Measurements from ENCODE around the gene MCM5.
"Not testable (repeated sequence)": the region's sequence is repeated elsewhere in the genome, so short reads cannot be mapped to it uniquely, and the experiment has no call there.

Gene MCM5

DNA sequence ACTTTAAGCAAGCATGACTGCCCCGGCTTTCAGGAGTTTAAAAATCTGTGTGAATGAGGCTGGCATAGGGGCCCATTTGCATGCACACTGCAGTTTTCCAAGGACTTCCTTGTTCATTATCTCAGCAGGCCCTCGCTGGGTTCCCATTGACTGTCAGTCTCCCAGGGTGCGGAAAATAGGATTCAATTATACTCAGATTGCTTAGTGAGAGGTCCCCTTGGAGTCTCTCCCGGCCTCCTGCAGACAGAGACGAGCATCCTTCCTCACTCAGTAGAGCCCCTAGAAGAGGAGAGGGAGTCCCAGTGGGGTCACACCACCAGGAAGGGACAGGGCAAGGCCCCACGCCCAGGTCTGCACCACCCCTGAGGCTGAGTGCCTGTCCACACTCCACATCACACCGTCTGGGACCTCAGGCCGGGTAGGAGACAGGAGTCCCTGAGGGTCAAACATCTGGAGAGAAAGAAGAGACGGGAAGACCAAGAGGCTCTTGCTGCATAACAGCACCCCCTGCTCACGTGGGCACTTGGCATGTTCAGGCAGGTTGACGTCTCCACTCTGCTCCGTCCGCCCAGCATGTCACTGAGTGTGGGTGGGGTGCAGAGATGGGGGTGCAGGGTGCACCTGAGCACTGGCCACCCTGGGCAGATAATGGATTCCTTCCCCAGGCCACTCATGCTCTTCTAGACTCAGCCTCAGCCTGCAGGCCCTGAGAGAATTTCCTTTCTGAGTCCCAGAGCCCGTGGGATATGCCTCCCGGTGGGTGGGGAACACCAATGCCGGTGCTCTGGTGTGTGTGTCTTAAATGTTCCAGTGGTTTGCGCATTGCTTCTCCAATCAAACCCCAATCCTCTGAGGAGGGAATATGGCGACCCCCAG is 58.8 kb downstream of the MCM5 start:
- no peak overlapping the region for H4K8ac ChIP-seq (ENCODE audit: low read depth, low read length)
- H3K36me3 ChIP-seq (ENCODE audit: control insufficient read depth, insufficient read depth, low read length) = no peaks in the 10 kb centered on the region
- no peak overlapping the region for H3K4me2 ChIP-seq (ENCODE audit: low read length)
- no peak overlapping the region for H2BK120ac ChIP-seq (ENCODE audit: low read depth, low read length)
- no peaks in the 10 kb centered on the region for H3K4me1 ChIP-seq (ENCODE audit: control insufficient read depth, low read depth, low read length)
- H3K27me3 ChIP-seq (ENCODE audit: insufficient read depth, low read length, poor library complexity) = no peaks in the 10 kb centered on the region
- no peak overlapping the region for H3K56ac ChIP-seq (ENCODE audit: low read length)
- H3K79me2 ChIP-seq (ENCODE audit: control insufficient read depth, insufficient read depth, low read length) = no peaks in the 10 kb centered on the region
- no peak overlapping the region for H3K4ac ChIP-seq (ENCODE audit: low read depth, low read length)
- no peak overlapping the region for H2BK5ac ChIP-seq (ENCODE audit: low read length)
- no peak overlapping the region for H3K23ac ChIP-seq (ENCODE audit: low read length)
- WGBS (ENCODE audit: extremely low coverage, insufficient coverage, low lambda C conversion rate) = no CpG with 5 or more reads among the region's 18 CpGs
- H3K27ac ChIP-seq (ENCODE audit: low read depth, low read length) = no peak overlapping the region
- H4K5ac ChIP-seq (ENCODE audit: low read length) = no peak overlapping the region
- no peak overlapping the region for H3K18ac ChIP-seq (ENCODE audit: low read length)
- no peak for DNase-seq
- H3K4me3 ChIP-seq (ENCODE audit: low read length) = no peak overlapping the region
- H2AK5ac ChIP-seq (ENCODE audit: low read length) = no peak overlapping the region
- no peaks in the 10 kb centered on the region for H3K79me1 ChIP-seq (ENCODE audit: low read length)
- H2BK15ac ChIP-seq (replicated peaks; ENCODE audit: low read depth) = no peak overlapping the region
- no peak overlapping the region for H3K9ac ChIP-seq (ENCODE audit: low read length)

DNA sequence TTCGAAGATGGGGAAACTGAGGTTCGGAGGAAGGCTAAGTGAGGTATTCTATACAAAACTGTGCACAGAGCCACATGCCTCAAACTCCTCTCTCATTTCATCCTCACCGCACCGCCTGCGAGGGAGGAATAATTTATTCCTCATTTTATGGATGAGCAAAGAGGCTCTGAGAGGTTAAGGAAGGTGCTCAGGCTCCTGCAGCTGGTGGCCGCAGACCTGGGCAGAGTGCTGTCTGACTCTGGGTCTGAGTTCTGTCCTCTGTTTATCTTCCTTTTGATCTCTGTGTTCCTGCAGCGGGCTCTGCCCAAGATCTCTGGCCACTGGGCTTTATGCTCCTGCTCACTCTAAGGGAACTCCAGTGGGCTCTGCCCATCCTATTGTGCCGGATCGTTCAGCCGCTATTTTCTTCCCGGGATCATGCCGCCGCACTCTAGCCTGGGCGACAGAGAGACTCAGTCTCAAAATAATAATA is 59.5 kb downstream of the MCM5 start:
- Histone ChIP-seq H3K18ac (ENCODE audit: low read length) (no peak overlapping the region), H3K4me3 (ENCODE audit: low read length) (no peak overlapping the region), H3K9ac (ENCODE audit: low read length) (no peak overlapping the region), H3K56ac (ENCODE audit: low read length) (no peak overlapping the region), H4K8ac (ENCODE audit: low read depth, low read length) (no peak overlapping the region), H2BK15ac (replicated peaks; ENCODE audit: low read depth) (no peak overlapping the region), H3K79me1 (ENCODE audit: low read length) (no peaks in the 10 kb centered on the region), H3K4me2 (ENCODE audit: low read length) (no peak overlapping the region), H3K4ac (ENCODE audit: low read depth, low read length) (no peak overlapping the region), H3K36me3 (ENCODE audit: control insufficient read depth, insufficient read depth, low read length) (no peaks in the 10 kb centered on the region), H4K5ac (ENCODE audit: low read length) (no peak overlapping the region), H2BK5ac (ENCODE audit: low read length) (no peak overlapping the region), H2AK5ac (ENCODE audit: low read length) (no peak overlapping the region), H2BK120ac (ENCODE audit: low read depth, low read length) (no peak overlapping the region), H3K79me2 (ENCODE audit: control insufficient read depth, insufficient read depth, low read length) (no peaks in the 10 kb centered on the region), H3K27me3 (ENCODE audit: insufficient read depth, low read length, poor library complexity) (no peaks in the 10 kb centered on the region), H3K23ac (ENCODE audit: low read length) (no peak overlapping the region), H3K4me1 (ENCODE audit: control insufficient read depth, low read depth, low read length) (no peaks in the 10 kb centered on the region), H3K27ac (ENCODE audit: low read depth, low read length) (no peak overlapping the region)
- DNase-seq = no peak
- WGBS (ENCODE audit: extremely low coverage, insufficient coverage, low lambda C conversion rate) = no CpG with 5 or more reads among the region's 14 CpGs

DNA sequence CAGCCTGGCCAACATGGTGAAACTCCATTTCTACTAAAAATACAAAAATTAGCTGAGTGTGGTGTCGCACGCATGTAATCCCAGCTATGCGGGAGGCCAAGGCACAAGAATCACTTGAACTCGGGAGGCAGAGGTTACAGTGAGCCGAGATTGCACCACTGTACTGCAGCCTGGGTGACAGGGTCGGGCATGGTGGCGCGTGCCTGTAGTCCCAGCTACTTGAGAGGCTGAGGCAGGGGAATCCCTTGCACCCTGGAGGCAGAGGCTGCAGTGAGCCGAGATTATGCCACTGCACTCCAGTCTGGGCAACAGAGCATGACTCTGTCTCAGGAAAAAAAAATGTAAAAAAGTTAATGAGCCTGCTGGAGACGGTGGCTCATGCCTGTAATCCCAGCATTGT is 60.0 kb downstream of the MCM5 start:
- not testable (repeated sequence) for H2BK5ac ChIP-seq (ENCODE audit: low read length); H3K56ac ChIP-seq (ENCODE audit: low read length); H3K36me3 ChIP-seq (ENCODE audit: control insufficient read depth, insufficient read depth, low read length); H2AK5ac ChIP-seq (ENCODE audit: low read length); H3K4me3 ChIP-seq (ENCODE audit: low read length); H2BK120ac ChIP-seq (ENCODE audit: low read depth, low read length); H3K4me2 ChIP-seq (ENCODE audit: low read length); H3K23ac ChIP-seq (ENCODE audit: low read length); H4K8ac ChIP-seq (ENCODE audit: low read depth, low read length); H3K27me3 ChIP-seq (ENCODE audit: insufficient read depth, low read length, poor library complexity); DNase-seq; H3K79me2 ChIP-seq (ENCODE audit: control insufficient read depth, insufficient read depth, low read length); H3K4me1 ChIP-seq (ENCODE audit: control insufficient read depth, low read depth, low read length); H3K79me1 ChIP-seq (ENCODE audit: low read length); H4K5ac ChIP-seq (ENCODE audit: low read length); H3K4ac ChIP-seq (ENCODE audit: low read depth, low read length); H3K9ac ChIP-seq (ENCODE audit: low read length); H3K27ac ChIP-seq (ENCODE audit: low read depth, low read length); H2BK15ac ChIP-seq (replicated peaks; ENCODE audit: low read depth); H3K18ac ChIP-seq (ENCODE audit: low read length)
- WGBS (ENCODE audit: extremely low coverage, insufficient coverage, low lambda C conversion rate) = no CpG with 5 or more reads among the region's 10 CpGs

DNA sequence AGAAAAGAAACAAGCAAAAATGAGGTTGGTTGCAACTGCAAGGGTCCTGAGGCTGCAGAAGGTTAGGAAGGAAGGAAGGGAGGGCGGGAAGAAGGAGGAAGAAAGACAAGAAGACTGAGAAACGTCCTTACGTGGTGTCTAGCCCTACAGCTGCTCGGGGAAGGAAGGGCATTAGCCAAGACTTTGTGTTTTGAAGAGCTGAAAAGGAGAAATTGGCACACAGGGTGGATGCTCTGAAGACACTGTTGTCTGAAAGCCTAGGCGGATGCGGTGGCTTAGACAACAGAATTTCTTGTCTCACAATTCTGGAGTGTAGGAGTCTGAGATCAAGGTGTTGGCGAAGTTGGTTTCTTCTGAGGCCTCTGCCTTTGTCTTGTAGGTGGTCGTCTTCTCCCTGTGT is 60.7 kb downstream of the MCM5 start:
- no peak overlapping the region for H3K4me2 ChIP-seq (ENCODE audit: low read length)
- no peaks in the 10 kb centered on the region for H3K79me2 ChIP-seq (ENCODE audit: control insufficient read depth, insufficient read depth, low read length)
- no peak overlapping the region for H4K5ac ChIP-seq (ENCODE audit: low read length)
- no peak overlapping the region for H3K56ac ChIP-seq (ENCODE audit: low read length)
- WGBS (ENCODE audit: extremely low coverage, insufficient coverage, low lambda C conversion rate) = no CpG with 5 or more reads among the region's 8 CpGs
- no peak overlapping the region for H2AK5ac ChIP-seq (ENCODE audit: low read length)
- H3K36me3 ChIP-seq (ENCODE audit: control insufficient read depth, insufficient read depth, low read length) = no peaks in the 10 kb centered on the region
- H3K4me1 ChIP-seq (ENCODE audit: control insufficient read depth, low read depth, low read length) = no peaks in the 10 kb centered on the region
- no peak overlapping the region for H3K4ac ChIP-seq (ENCODE audit: low read depth, low read length)
- no peak for DNase-seq
- no peak overlapping the region for H4K8ac ChIP-seq (ENCODE audit: low read depth, low read length)
- no peak overlapping the region for H2BK5ac ChIP-seq (ENCODE audit: low read length)
- H3K23ac ChIP-seq (ENCODE audit: low read length) = no peak overlapping the region
- no peak overlapping the region for H3K18ac ChIP-seq (ENCODE audit: low read length)
- no peak overlapping the region for H2BK15ac ChIP-seq (replicated peaks; ENCODE audit: low read depth)
- H3K9ac ChIP-seq (ENCODE audit: low read length) = no peak overlapping the region
- no peak overlapping the region for H3K27ac ChIP-seq (ENCODE audit: low read depth, low read length)
- H3K27me3 ChIP-seq (ENCODE audit: insufficient read depth, low read length, poor library complexity) = no peaks in the 10 kb centered on the region
- no peaks in the 10 kb centered on the region for H3K79me1 ChIP-seq (ENCODE audit: low read length)
- H3K4me3 ChIP-seq (ENCODE audit: low read length) = no peak overlapping the region
- H2BK120ac ChIP-seq (ENCODE audit: low read depth, low read length) = no peak overlapping the region

DNA sequence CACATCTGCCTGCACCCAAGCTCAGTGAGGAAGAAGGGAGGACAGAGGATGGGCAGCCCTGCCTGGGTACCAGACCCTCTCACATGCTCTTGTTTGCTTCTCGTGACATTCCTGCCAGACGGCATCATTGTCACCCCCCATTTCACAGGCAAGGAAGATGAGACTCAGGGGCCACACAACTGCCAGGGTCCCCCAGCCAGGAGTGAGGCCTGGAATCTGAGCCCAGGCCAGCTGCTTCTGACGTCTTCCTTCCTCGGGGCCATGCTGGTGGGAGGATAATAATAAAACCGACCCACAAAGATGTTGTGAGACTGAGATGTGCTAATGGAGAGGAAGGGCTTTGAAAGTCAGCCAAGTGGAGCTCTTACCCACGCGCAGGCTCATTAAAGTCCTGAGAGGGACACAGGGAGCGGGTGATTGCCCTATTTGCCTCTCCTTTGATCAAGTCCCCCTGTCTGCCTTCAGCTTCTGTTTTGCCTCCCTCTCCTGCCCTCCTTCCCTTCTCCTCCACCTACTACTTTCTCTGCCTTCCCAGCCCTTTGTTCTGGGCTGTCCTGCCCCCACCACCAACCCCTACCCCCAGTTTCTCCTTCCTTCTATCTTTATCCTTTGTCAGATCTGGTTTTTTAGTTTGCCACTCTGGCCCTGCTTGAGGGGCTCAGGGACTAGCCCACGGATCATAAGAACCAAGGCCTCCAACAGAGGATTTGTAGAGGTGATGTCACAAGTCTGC is 62.7 kb downstream of the MCM5 start:
- H3K18ac ChIP-seq (ENCODE audit: low read length) = no peak overlapping the region
- H3K4me3 ChIP-seq (ENCODE audit: low read length) = no peak overlapping the region
- no peak overlapping the region for H3K9ac ChIP-seq (ENCODE audit: low read length)
- H3K27me3 ChIP-seq (ENCODE audit: insufficient read depth, low read length, poor library complexity) = no peaks in the 10 kb centered on the region
- H3K36me3 ChIP-seq (ENCODE audit: control insufficient read depth, insufficient read depth, low read length) = no peaks in the 10 kb centered on the region
- H3K79me1 ChIP-seq (ENCODE audit: low read length) = no peaks in the 10 kb centered on the region
- no peak overlapping the region for H3K4me2 ChIP-seq (ENCODE audit: low read length)
- H3K4ac ChIP-seq (ENCODE audit: low read depth, low read length) = no peak overlapping the region
- no peak overlapping the region for H2BK5ac ChIP-seq (ENCODE audit: low read length)
- H3K27ac ChIP-seq (ENCODE audit: low read depth, low read length) = no peak overlapping the region
- WGBS (ENCODE audit: extremely low coverage, insufficient coverage, low lambda C conversion rate) = no CpG with 5 or more reads among the region's 9 CpGs
- H3K23ac ChIP-seq (ENCODE audit: low read length) = no peak overlapping the region
- no peak for DNase-seq
- no peaks in the 10 kb centered on the region for H3K4me1 ChIP-seq (ENCODE audit: control insufficient read depth, low read depth, low read length)
- H4K5ac ChIP-seq (ENCODE audit: low read length) = no peak overlapping the region
- H3K79me2 ChIP-seq (ENCODE audit: control insufficient read depth, insufficient read depth, low read length) = no peaks in the 10 kb centered on the region
- no peak overlapping the region for H2AK5ac ChIP-seq (ENCODE audit: low read length)
- H2BK15ac ChIP-seq (replicated peaks; ENCODE audit: low read depth) = no peak overlapping the region
- no peak overlapping the region for H3K56ac ChIP-seq (ENCODE audit: low read length)
- no peak overlapping the region for H4K8ac ChIP-seq (ENCODE audit: low read depth, low read length)
- H2BK120ac ChIP-seq (ENCODE audit: low read depth, low read length) = no peak overlapping the region
